ENCODE results near the gene VTN.
A peak's percentile ranks its signal among the peaks of the same experiment; 100 is the strongest.

DNA sequence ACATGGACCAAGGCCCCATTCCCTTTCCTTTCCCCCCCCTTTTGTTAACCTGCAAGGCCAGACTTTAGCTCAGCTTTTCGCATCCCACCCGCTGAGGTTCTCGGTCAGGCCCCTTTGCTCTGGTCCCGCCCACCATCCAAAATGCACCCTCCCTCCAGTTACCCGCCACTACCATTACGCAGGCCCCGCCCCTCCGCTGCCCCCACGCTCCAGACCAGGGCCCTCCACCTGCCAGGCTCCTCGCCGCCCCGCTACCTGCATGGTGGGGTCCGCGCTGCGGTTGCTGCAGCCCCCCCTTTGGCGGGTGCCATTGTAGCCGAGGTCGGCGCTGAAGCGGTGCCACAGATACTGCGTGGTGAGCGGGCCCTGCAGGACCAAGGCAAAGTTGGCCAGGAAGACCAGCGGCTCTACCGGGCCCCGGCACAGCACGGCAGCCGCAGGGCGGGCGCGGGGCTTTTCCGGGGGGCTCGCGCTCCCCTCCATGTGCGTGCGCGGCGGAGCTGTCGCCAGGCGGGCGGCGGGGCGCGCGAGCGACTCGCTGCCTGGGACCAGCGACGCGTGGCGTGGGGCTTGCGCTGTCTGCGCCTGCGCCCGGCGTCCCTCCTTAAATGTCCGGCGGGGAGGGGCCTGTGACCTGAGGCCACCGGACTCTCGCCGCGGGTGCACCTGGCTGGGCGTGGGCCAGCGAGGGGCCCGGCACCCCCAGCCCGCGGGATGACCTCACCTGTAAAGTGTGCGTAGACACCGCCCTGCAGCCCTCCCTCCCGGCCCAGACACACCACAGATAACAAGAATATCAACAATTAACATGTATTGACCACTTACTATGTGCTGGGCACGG is 35.7 kb upstream of the VTN start, which contains the start of gene SLC46A1:
- TF ChIP-seq CTCF (IDR thresholded peaks at IDR 0.05 in 8 of 11, conservative IDR thresholded peaks at IDR 0.05 in 3 of 11) (no peak), POLR2AphosphoS5 (IDR thresholded peaks at IDR 0.05) (peak; percentile 53 to 79 (median 70)), POLR2A (IDR thresholded peaks at IDR 0.05) (no peak)
